GM23248 (cell line): Measurements from ENCODE around the gene FNDC3B.

ENCODE experiments used
- EZH2 ChIP-seq: fragments of 200-600 bp; sonication (generic); IDR thresholded peaks from 2 replicates; pipeline ENCODE4 v1.6.1; 2018; ENCODE audit warnings: antibody characterized with exemption, mild to moderate bottlenecking; ENCODE audit not compliant: insufficient read depth, poor library complexity, severe bottlenecking
- EZH2phosphoT487 ChIP-seq: fragments of 200-600 bp; sonication (generic); IDR thresholded peaks from 2 replicates; pipeline ENCODE4 v1.6.1; 2018; ENCODE audit warnings: antibody characterized with exemption, moderate library complexity, mild to moderate bottlenecking, low read depth; ENCODE audit not compliant: insufficient read depth

DNA sequence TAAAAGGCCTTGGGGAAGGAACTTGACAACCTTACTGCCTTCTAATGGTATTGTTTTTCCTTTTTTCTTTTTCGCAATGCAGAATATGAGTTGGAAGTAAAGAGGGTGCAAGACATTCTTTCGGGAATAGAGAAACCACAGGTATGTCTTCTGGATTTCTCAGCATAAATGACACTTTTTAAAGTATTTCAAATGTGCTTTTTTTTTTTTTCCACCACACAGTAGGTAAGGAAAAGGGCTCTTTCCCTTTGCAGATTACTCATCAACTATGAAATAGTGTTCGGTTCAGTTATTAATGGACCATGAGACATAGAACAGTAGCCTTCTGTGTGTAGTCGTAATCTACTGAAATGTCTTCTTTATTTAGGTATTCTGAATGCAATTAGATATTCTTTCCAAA is 246.5 kb downstream of the FNDC3B start:
- no peak for TF ChIP-seq EZH2
- no peak for TF ChIP-seq EZH2phosphoT487
